Caco-2 (cell line): Measurements from ENCODE around the gene ANKMY1. TPM values are rescaled to one million over a fixed set of nuclear protein-coding genes. Genes with fewer than 3 reads are reported as not detected.

Experiments
- BruUV-seq: library from RNA; stranded (reverse); fragments of 400-500 nt; replicated peaks from 2 replicates; lab custom pipeline; 2021; lab: Mats Ljungman, UMichigan
- CTCF ChIA-PET: fragments of 300-600 bp; sonication (Branson Sonifier 250); formaldehyde crosslinking; loops from one replicate; lab custom pipeline; 2022; ENCODE audit warnings: antibody characterized with exemption; lab: Charles Lee
- POLR2A ChIA-PET: fragments of 300-600 bp; sonication (Branson Sonifier 250); formaldehyde crosslinking; loops from one replicate; lab custom pipeline; 2022; ENCODE audit warnings: antibody characterized with exemption; lab: Charles Lee
- DNase-seq, 2 experiments: peaks; one replicate each; pipeline versions ENCODE4 v3.0.0 to v3.0.0-alpha.2; 2020 to 2022
- H3K27me3 ChIP-seq: replicated peaks from 2 replicates; pipeline ENCODE4 v1.6.0; 2011; ENCODE audit warnings: low read length; ENCODE audit not compliant: control insufficient read depth, insufficient read depth
- H3K36me3 ChIP-seq: 2 replicates; pipeline ENCODE4 v1.5.1; 2011; ENCODE audit warnings: low read length; ENCODE audit not compliant: control insufficient read depth, insufficient read depth
- H3K4me1 ChIP-seq: fragments of 250-450 bp; sonication (Bioruptor Pico); 2 replicates; pipeline ENCODE4 v1.5.1; 2020; ENCODE audit warnings: mild to moderate bottlenecking
- H3K4me3 ChIP-seq: 2 replicates; pipeline ENCODE4 v1.5.1; 2011; ENCODE audit warnings: low read depth, mild to moderate bottlenecking, control low read depth, low read length
- H3K9me3 ChIP-seq: fragments of 250-450 bp; sonication (Bioruptor Pico); 2 replicates; pipeline ENCODE4 v1.5.1; 2020; ENCODE audit warnings: mild to moderate bottlenecking, moderate library complexity
- H3K27ac Mint-ChIP-seq: one replicate; pipeline ENCODE4 v1.8.0; 2022; ENCODE audit warnings: mixed read lengths; ENCODE audit not compliant: unreplicated experiment
- H3K27me3 Mint-ChIP-seq: one replicate; pipeline ENCODE4 v1.8.0; 2022; ENCODE audit warnings: mixed read lengths; ENCODE audit not compliant: insufficient read depth, unreplicated experiment
- H3K36me3 Mint-ChIP-seq: one replicate; pipeline ENCODE4 v1.8.0; 2022; ENCODE audit warnings: mild to moderate bottlenecking, mixed read lengths; ENCODE audit not compliant: insufficient read depth, unreplicated experiment
- H3K4me1 Mint-ChIP-seq: one replicate; pipeline ENCODE4 v1.8.0; 2022; ENCODE audit warnings: low read depth, mixed read lengths; ENCODE audit not compliant: unreplicated experiment
- H3K4me3 Mint-ChIP-seq: one replicate; pipeline ENCODE4 v1.8.0; 2022; ENCODE audit warnings: mild to moderate bottlenecking, moderate library complexity, mixed read lengths; ENCODE audit not compliant: unreplicated experiment
- H3K9me3 Mint-ChIP-seq: one replicate; pipeline ENCODE4 v1.8.0; 2022; ENCODE audit warnings: mixed read lengths; ENCODE audit not compliant: unreplicated experiment
- intact Hi-C: fragments of 100-400 bp; cut with micrococcal nuclease; formaldehyde crosslinking; loops from one replicate; pipeline ENCODE4 v1.10.0; 2022; ENCODE audit not compliant: unreplicated experiment
- total RNA-seq: library from RNA; stranded (reverse); gene quantifications from 2 replicates; pipeline ENCODE4 v1.2.3, GENCODE V29; 2022
- TF ChIP-seq, protein P1 (sequence below), 2 experiments: fragments of 200-600 bp in 1 of 2; IDR thresholded peaks; 1 replicate in 1 of 2; 2 replicates in 1 of 2; pipeline versions ENCODE4 v1.5.1 to v1.8.0; 2011 to 2022; ENCODE audit warnings: antibody characterized with exemption in 1 of 2, control low read depth in 1 of 2, inconsistent platforms in 1 of 2, low read depth in 1 of 2, low read length in 1 of 2, mild to moderate bottlenecking in 1 of 2, moderate library complexity in 1 of 2; ENCODE audit not compliant: insufficient read depth in 1 of 2, severe bottlenecking in 1 of 2, unreplicated experiment in 1 of 2

Gene ANKMY1
- total RNA-seq, 1 experiment from 2014 or later: 12.2 TPM

DNA sequence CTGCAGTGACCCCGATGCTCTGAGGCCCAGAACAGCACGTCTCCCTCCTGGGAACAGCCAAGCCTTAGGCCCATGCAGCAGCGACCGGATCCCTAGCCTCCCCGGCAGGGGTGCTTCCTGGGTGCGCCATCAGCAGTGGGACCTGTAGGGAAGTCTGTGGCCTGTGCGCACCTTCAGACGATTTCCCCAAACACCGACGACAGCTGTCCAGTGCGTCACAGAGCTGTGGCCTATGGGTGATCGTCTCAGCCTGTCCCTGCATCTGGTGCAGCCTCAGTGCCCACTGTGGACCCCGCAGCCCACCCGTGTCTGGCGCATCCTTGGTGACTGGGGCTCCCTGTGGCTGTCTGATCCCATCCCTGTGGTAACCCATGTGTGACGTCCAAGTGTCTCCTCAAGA lies 113.3 kb downstream of the ANKMY1 start:
- DNase-seq: no peak
- ChIA-PET CTCF (no interaction called here), POLR2A (no interaction called here)
- intact Hi-C loops: no loop called here
- Mint-ChIP-seq H3K4me1 (no peaks in the 10 kb centered on the region), H3K4me3 (no peak overlapping the region), H3K9me3 (no peaks in the 10 kb centered on the region), H3K36me3 (peaks cover 6% of the 10 kb centered on the region), H3K27ac (no peak overlapping the region), H3K27me3 (no peaks in the 10 kb centered on the region)
- no peaks in the 10 kb centered on the region for H3K27me3 ChIP-seq
- no peaks in the 10 kb centered on the region for H3K36me3 ChIP-seq
- no TSS peak for BruUV-seq
- TF ChIP-seq, protein P1, sequence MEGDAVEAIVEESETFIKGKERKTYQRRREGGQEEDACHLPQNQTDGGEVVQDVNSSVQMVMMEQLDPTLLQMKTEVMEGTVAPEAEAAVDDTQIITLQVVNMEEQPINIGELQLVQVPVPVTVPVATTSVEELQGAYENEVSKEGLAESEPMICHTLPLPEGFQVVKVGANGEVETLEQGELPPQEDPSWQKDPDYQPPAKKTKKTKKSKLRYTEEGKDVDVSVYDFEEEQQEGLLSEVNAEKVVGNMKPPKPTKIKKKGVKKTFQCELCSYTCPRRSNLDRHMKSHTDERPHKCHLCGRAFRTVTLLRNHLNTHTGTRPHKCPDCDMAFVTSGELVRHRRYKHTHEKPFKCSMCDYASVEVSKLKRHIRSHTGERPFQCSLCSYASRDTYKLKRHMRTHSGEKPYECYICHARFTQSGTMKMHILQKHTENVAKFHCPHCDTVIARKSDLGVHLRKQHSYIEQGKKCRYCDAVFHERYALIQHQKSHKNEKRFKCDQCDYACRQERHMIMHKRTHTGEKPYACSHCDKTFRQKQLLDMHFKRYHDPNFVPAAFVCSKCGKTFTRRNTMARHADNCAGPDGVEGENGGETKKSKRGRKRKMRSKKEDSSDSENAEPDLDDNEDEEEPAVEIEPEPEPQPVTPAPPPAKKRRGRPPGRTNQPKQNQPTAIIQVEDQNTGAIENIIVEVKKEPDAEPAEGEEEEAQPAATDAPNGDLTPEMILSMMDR (IDR thresholded peaks at IDR 0.05; ENCODE audit: insufficient read depth in 1 of 2, low read depth in 1 of 2, low read length in 1 of 2, severe bottlenecking in 1 of 2, unreplicated experiment in 1 of 2): no peak
- H3K9me3 ChIP-seq: no peaks in the 10 kb centered on the region
- no peak overlapping the region for H3K4me3 ChIP-seq
- H3K4me1 ChIP-seq: no peaks in the 10 kb centered on the region

DNA sequence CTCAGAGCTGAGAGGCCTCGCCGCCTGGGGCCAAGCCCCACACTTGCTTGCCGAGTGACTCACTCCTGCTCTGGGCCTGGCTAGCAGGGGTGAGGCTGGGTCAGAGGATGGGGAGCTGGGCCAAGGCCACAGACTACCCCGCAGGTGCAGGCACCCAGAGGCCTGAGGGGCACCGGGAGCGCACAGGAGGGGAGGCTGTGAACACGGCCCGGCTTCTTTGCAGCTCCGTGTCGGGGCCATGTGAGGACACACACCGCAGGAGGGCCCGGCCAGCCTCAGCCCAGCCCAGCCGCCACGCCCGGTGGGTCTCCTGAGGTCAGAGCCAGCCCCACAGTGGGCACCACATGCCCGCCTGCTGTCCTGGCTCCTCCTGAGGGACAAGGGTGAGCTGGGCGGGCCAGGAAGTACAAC lies 113.9 kb downstream of the ANKMY1 start:
- TF ChIP-seq, protein P1 (IDR thresholded peaks at IDR 0.05; ENCODE audit: insufficient read depth in 1 of 2, low read depth in 1 of 2, low read length in 1 of 2, severe bottlenecking in 1 of 2, unreplicated experiment in 1 of 2): no peak
- Mint-ChIP-seq H3K4me1 (no peaks in the 10 kb centered on the region), H3K36me3 (peaks cover 6% of the 10 kb centered on the region), H3K9me3 (no peaks in the 10 kb centered on the region), H3K4me3 (no peak overlapping the region), H3K27ac (no peak overlapping the region), H3K27me3 (no peaks in the 10 kb centered on the region)
- ChIA-PET POLR2A (no interaction called here), CTCF (no interaction called here)
- Histone ChIP-seq H3K36me3 (no peaks in the 10 kb centered on the region), H3K27me3 (no peaks in the 10 kb centered on the region), H3K4me1 (no peaks in the 10 kb centered on the region), H3K9me3 (no peaks in the 10 kb centered on the region), H3K4me3 (no peak overlapping the region)
- intact Hi-C loops: no loop called here
- no peak for DNase-seq
- no TSS peak for BruUV-seq

DNA sequence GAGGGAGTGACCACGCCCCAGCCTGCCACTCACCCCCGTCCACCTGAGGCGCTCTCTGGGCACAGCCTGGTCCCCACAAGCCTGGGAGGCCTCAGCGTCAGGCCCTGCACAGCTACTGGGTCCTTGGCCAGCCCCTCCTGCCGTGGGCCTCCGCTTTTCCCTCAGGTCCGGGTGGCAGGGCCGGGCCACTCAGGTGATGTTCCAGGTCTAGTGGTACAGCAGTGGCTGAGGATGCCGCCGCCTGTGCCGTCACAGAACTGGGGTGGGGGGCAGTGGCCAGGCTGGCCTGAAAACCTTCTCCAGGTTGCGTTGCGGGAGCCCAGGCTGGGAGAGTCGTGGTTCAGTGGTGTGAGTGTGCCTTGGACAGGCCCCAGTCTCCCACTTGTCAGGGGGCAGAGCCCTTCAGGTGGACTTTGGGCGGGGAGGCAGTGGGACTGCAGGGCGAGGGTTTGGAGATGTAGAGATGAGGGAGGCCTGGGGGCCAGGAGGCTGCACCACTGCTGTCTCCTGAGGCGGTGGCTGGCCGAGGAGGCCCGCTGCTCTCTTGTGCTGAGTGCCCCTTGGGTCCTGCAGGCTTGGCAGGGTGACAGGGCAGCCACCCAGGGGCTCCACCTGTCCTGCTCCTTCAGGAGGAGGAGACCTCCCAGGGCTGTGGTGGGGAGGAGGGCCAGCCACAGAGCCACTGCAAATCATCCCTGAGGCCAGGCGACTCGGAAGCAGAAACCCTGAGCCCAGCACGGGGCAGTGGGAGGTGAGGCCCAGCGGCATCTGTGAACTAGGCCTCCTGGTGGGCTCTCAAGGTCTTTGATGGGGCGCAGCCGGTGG lies 114.7 kb downstream of the ANKMY1 start:
- Mint-ChIP-seq H3K27me3 (no peaks in the 10 kb centered on the region), H3K9me3 (no peaks in the 10 kb centered on the region), H3K4me3 (no peak overlapping the region), H3K27ac (no peak overlapping the region), H3K4me1 (no peaks in the 10 kb centered on the region), H3K36me3 (peaks cover 6% of the 10 kb centered on the region)
- TF ChIP-seq, protein P1 (IDR thresholded peaks at IDR 0.05; ENCODE audit: insufficient read depth in 1 of 2, low read depth in 1 of 2, low read length in 1 of 2, severe bottlenecking in 1 of 2, unreplicated experiment in 1 of 2): no peak
- intact Hi-C loops: no loop called here
- BruUV-seq: no TSS peak
- peaks cover under 1% of the 10 kb centered on the region; the same call in 1 of the 2 replicates for H3K4me1 ChIP-seq
- no peak overlapping the region for H3K4me3 ChIP-seq
- no peaks in the 10 kb centered on the region for H3K9me3 ChIP-seq
- no peaks in the 10 kb centered on the region for H3K36me3 ChIP-seq
- ChIA-PET CTCF (no interaction called here), POLR2A (no interaction called here)
- no peak for DNase-seq
- H3K27me3 ChIP-seq: no peaks in the 10 kb centered on the region
